Glutamatergic neuron (in vitro differentiated cells): Measurements from ENCODE around the gene RAB31. TPM values are rescaled to one million over a fixed set of nuclear protein-coding genes. Genes with fewer than 3 reads are reported as not detected.

ENCODE experiments used
- DNase-seq: peaks from one replicate; pipeline ENCODE4 v3.0.0; 2022
- H3K27ac Mint-ChIP-seq: one replicate; pipeline ENCODE4 v1.8.0; 2020; ENCODE audit warnings: mild to moderate bottlenecking, mixed read lengths, inconsistent platforms; ENCODE audit not compliant: unreplicated experiment
- H3K27me3 Mint-ChIP-seq: one replicate; pipeline ENCODE4 v1.8.0; 2020; ENCODE audit warnings: mild to moderate bottlenecking, moderate library complexity, mixed read lengths, inconsistent platforms; ENCODE audit not compliant: unreplicated experiment
- H3K36me3 Mint-ChIP-seq: one replicate; pipeline ENCODE4 v1.8.0; 2020; ENCODE audit warnings: mild to moderate bottlenecking, mixed read lengths, inconsistent platforms; ENCODE audit not compliant: unreplicated experiment
- H3K4me1 Mint-ChIP-seq: one replicate; pipeline ENCODE4 v1.8.0; 2020; ENCODE audit warnings: mild to moderate bottlenecking, low read depth, mixed read lengths, inconsistent platforms; ENCODE audit not compliant: unreplicated experiment
- H3K4me3 Mint-ChIP-seq: one replicate; pipeline ENCODE4 v1.8.0; 2020; ENCODE audit warnings: mild to moderate bottlenecking, mixed read lengths, inconsistent platforms; ENCODE audit not compliant: unreplicated experiment
- H3K9me3 Mint-ChIP-seq: one replicate; pipeline ENCODE4 v1.8.0; 2020; ENCODE audit warnings: mild to moderate bottlenecking, moderate library complexity, mixed read lengths, inconsistent platforms; ENCODE audit not compliant: unreplicated experiment
- total RNA-seq: library from RNA; stranded (reverse); fragmentation: NEBNext Ultra II Directional; extraction: Animal tissue kit (Norgen Biotek cat#: 25700); gene quantifications from one replicate; pipeline ENCODE4 v1.2.1, GENCODE V29; 2021; ENCODE audit not compliant: unreplicated experiment
- TF ChIP-seq, protein P1 (sequence below): fragments of 200-600 bp; sonication (generic); IDR thresholded peaks from one replicate; pipeline ENCODE4 v1.5.0; 2021; ENCODE audit not compliant: partially characterized antibody, unreplicated experiment

The RAB31 gene
- total RNA-seq, 1 donor from 2014 or later: 4.1 TPM

DNA sequence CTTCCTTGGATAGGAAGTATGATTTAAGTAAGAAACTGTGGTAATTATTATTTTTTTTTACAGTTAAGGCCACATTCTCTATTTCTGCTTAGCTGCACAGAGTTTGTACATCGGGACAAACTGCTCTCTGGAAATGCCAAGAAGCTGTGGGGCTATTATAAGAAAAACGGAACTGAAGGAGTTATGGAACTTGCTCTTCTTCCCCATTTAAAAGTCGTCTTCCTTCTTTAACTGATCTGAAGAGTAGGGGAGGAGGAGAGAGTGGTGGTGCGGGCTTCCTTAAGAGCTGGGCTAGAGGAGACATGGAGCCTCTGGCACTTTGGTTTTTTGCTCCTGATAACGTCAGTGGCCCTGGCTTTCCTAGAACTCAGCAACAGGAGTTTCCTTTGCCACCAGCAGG lies 54.4 kb downstream of the RAB31 start:
- H3K9me3 Mint-ChIP-seq: no peaks in the 10 kb centered on the region
- H3K27me3 Mint-ChIP-seq: no peaks in the 10 kb centered on the region
- H3K27ac Mint-ChIP-seq: no peak overlapping the region
- DNase-seq: no peak
- peaks cover 16% of the 10 kb centered on the region for H3K36me3 Mint-ChIP-seq
- no peak overlapping the region for H3K4me3 Mint-ChIP-seq
- TF ChIP-seq, protein P1, sequence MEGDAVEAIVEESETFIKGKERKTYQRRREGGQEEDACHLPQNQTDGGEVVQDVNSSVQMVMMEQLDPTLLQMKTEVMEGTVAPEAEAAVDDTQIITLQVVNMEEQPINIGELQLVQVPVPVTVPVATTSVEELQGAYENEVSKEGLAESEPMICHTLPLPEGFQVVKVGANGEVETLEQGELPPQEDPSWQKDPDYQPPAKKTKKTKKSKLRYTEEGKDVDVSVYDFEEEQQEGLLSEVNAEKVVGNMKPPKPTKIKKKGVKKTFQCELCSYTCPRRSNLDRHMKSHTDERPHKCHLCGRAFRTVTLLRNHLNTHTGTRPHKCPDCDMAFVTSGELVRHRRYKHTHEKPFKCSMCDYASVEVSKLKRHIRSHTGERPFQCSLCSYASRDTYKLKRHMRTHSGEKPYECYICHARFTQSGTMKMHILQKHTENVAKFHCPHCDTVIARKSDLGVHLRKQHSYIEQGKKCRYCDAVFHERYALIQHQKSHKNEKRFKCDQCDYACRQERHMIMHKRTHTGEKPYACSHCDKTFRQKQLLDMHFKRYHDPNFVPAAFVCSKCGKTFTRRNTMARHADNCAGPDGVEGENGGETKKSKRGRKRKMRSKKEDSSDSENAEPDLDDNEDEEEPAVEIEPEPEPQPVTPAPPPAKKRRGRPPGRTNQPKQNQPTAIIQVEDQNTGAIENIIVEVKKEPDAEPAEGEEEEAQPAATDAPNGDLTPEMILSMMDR: no peak
- H3K4me1 Mint-ChIP-seq: no peaks in the 10 kb centered on the region

DNA sequence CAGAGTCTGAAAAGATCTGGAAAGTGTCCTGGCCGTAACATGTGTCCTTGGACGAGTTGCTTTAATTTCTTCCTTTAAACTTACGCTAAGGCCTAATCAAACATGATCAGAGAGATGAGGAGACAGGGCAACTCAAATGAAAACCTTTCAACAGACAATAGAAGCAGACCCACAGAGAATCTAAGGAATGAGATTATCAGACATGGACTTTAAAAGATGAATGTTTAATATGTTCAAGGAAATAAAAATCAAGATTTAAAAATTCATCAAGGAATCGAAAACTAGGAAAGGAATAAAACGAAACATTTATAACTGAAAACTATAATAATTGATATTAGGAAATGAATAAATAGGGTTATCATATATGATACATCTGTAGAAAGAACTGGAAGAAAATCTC lies 55.1 kb downstream of the RAB31 start:
- no peaks in the 10 kb centered on the region for H3K9me3 Mint-ChIP-seq
- no peaks in the 10 kb centered on the region for H3K4me1 Mint-ChIP-seq
- no peak for DNase-seq
- no peak overlapping the region for H3K27ac Mint-ChIP-seq
- H3K27me3 Mint-ChIP-seq: peaks cover 2% of the 10 kb centered on the region
- H3K36me3 Mint-ChIP-seq: peaks cover 15% of the 10 kb centered on the region
- no peak overlapping the region for H3K4me3 Mint-ChIP-seq
- TF ChIP-seq, protein P1: no peak

DNA sequence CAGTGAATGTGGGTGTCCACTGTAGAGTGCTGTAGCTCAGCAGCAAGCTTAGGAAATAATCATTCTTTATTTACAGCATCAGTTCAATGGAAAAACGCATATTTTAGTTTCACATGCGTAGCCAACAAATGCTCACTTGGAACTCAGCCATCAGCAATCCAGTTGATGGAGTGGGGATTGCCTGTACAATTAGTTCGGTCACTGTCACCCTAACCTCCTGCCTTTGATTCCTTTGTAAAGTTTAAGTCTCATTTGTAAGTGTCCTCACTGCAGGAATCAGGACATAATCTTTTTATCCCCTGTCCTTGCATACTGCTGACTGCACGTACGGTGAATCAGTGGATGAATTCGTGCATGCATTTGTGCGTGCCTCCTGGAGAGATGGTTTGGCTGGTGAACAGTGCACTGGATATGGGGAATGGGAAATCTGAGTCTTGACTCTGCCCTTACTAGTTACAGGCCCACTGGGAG lies 55.9 kb downstream of the RAB31 start:
- Mint-ChIP-seq H3K36me3 (peaks cover 15% of the 10 kb centered on the region), H3K9me3 (no peaks in the 10 kb centered on the region), H3K27me3 (peaks cover 2% of the 10 kb centered on the region), H3K27ac (no peak overlapping the region), H3K4me3 (no peak overlapping the region), H3K4me1 (no peaks in the 10 kb centered on the region)
- DNase-seq: no peak
- TF ChIP-seq, protein P1: no peak

DNA sequence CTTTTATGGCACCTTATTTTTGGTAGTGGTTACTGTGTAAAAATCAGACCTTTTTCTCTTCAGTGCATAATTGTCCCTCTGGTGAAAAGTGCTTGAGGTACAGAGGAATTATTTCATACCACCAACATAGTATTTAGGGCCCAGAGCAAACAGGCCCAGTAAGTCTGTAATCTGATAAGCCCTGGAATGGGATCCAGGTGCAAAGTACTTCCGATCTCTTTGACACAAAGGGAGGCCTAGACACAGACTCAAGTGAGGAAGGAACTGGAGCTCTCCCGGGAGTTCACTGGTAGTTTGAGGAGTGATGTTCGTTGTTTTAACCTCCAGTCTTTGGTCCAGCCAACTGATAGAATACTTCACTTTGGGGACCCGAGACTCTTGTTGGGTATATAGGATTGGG lies 57.4 kb downstream of the RAB31 start:
- no peak for DNase-seq
- no peak overlapping the region for H3K4me3 Mint-ChIP-seq
- H3K36me3 Mint-ChIP-seq: peaks cover 14% of the 10 kb centered on the region
- H3K27me3 Mint-ChIP-seq: peaks cover 2% of the 10 kb centered on the region
- no peak overlapping the region for H3K27ac Mint-ChIP-seq
- TF ChIP-seq, protein P1: no peak
- no peaks in the 10 kb centered on the region for H3K4me1 Mint-ChIP-seq
- H3K9me3 Mint-ChIP-seq: no peaks in the 10 kb centered on the region

DNA sequence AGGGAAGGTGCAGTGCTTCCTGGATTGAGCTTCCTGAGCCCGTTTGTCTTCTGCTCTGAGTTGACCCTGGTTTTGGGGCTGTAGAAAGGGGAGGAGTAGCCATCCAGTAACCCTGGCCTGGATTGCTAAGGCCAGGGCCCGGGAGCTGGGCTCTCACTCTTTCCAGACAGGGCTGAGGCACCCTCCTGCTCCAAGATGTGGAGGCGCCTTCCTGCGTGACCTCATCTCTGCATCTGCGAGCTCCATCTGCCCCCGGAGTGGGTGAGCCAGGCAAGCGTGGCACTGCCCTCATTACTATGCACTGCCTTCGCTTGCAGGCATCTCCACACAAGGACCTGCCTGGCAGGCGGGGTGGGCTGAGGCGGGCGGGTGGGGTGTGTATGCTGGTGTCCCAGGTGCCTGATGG lies 58.0 kb downstream of the RAB31 start:
- no peak overlapping the region for H3K4me3 Mint-ChIP-seq
- DNase-seq: no peak
- H3K9me3 Mint-ChIP-seq: no peaks in the 10 kb centered on the region
- no peak overlapping the region for H3K27ac Mint-ChIP-seq
- TF ChIP-seq, protein P1: no peak
- H3K4me1 Mint-ChIP-seq: no peaks in the 10 kb centered on the region
- H3K36me3 Mint-ChIP-seq: peaks cover 8% of the 10 kb centered on the region
- H3K27me3 Mint-ChIP-seq: peaks cover 2% of the 10 kb centered on the region
